HepG2 (cell line): ENCODE data around the gene TUBE1. TPM values are rescaled to one million over a fixed set of nuclear protein-coding genes. Genes with fewer than 3 reads are reported as not detected.

Experiments
- AGO1 ChIP-seq: fragments of 200-400 bp; formaldehyde crosslinking; IDR thresholded peaks from 2 replicates; pipeline ENCODE4 v1.6.1; 2017; ENCODE audit warnings: mild to moderate bottlenecking, low read depth, low read length, moderate library complexity; ENCODE audit not compliant: poor library complexity, severe bottlenecking
- CBX5 ChIP-seq: sonication (generic); formaldehyde crosslinking; IDR thresholded peaks from 2 replicates; pipeline ENCODE4 v1.4.0; 2020; ENCODE audit warnings: missing genetic modification reagents, borderline replicate concordance
- E2F2 ChIP-seq: sonication (generic); formaldehyde crosslinking; IDR thresholded peaks from 2 replicates; pipeline ENCODE4 v1.4.0; 2020; ENCODE audit warnings: missing genetic modification reagents, borderline replicate concordance
- ELF4 ChIP-seq: sonication (generic); formaldehyde crosslinking; IDR thresholded peaks from 2 replicates; pipeline ENCODE4 v1.5.0; 2020; ENCODE audit warnings: missing genetic modification reagents, mild to moderate bottlenecking, moderate library complexity, borderline replicate concordance
- FOXK2 ChIP-seq: fragments of 450-650 bp; IDR thresholded peaks from 2 replicates; pipeline ENCODE4 v1.6.1; 2016
- GLI4 ChIP-seq: sonication (generic); formaldehyde crosslinking; IDR thresholded peaks from 2 replicates; pipeline ENCODE4 v1.5.1; 2020; ENCODE audit warnings: missing genetic modification reagents, mild to moderate bottlenecking, moderate library complexity, borderline replicate concordance
- HMGA1 ChIP-seq: sonication (generic); formaldehyde crosslinking; conservative IDR thresholded peaks from 2 replicates; pipeline ENCODE4 v1.4.0; 2020; ENCODE audit warnings: missing genetic modification reagents
- NR2C2 ChIP-seq: sonication (generic); formaldehyde crosslinking; IDR thresholded peaks from 2 replicates; pipeline ENCODE4 v1.4.0; 2020; ENCODE audit warnings: missing genetic modification reagents, mild to moderate bottlenecking, moderate library complexity, borderline replicate concordance
- POGK ChIP-seq: sonication (generic); formaldehyde crosslinking; conservative IDR thresholded peaks from 2 replicates; pipeline ENCODE4 v1.8.0; 2022; ENCODE audit warnings: mild to moderate bottlenecking, moderate library complexity, missing genetic modification reagents
- PRDM4 ChIP-seq: sonication (generic); formaldehyde crosslinking; IDR thresholded peaks from 2 replicates; pipeline ENCODE4 v1.9.0; 2021; ENCODE audit warnings: missing genetic modification reagents, borderline replicate concordance
- PTBP1 ChIP-seq: fragments of 200-400 bp; formaldehyde crosslinking; IDR thresholded peaks from 2 replicates; pipeline ENCODE4 v1.6.1; 2018; ENCODE audit warnings: low read length, low read depth; ENCODE audit not compliant: poor library complexity, severe bottlenecking
- SRSF4 ChIP-seq: fragments of 200-400 bp; formaldehyde crosslinking; IDR thresholded peaks from one replicate; pipeline ENCODE4 v1.6.1; 2018; ENCODE audit warnings: mild to moderate bottlenecking, low read depth, low read length, moderate library complexity; ENCODE audit not compliant: poor library complexity, severe bottlenecking
- SRY ChIP-seq: sonication (generic); formaldehyde crosslinking; IDR thresholded peaks from 2 replicates; pipeline ENCODE4 v1.8.0; 2022; ENCODE audit warnings: mild to moderate bottlenecking, missing genetic modification reagents
- TFAP4 ChIP-seq: sonication (generic); IDR thresholded peaks from 2 replicates; pipeline ENCODE4 v1.6.1; 2016; ENCODE audit warnings: low read depth, borderline replicate concordance
- ZNF333 ChIP-seq: sonication (generic); formaldehyde crosslinking; IDR thresholded peaks from 2 replicates; pipeline ENCODE4 v1.4.0; 2020; ENCODE audit warnings: mild to moderate bottlenecking, missing genetic modification reagents, borderline replicate concordance
- ZNF414 ChIP-seq: sonication (generic); formaldehyde crosslinking; IDR thresholded peaks from 2 replicates; pipeline ENCODE4 v1.5.0; 2020; ENCODE audit warnings: missing genetic modification reagents
- ZNF501 ChIP-seq: sonication (generic); formaldehyde crosslinking; IDR thresholded peaks from 2 replicates; pipeline ENCODE4 v1.5.1; 2020; ENCODE audit warnings: mild to moderate bottlenecking, moderate library complexity, missing genetic modification reagents
- ZNF652 ChIP-seq: IDR thresholded peaks from 2 replicates; pipeline ENCODE4 v1.6.1; 2016; ENCODE audit warnings: low read depth, borderline replicate concordance
- ZNF660 ChIP-seq: sonication (generic); formaldehyde crosslinking; IDR thresholded peaks from 2 replicates; pipeline ENCODE4 v1.5.1; 2020; ENCODE audit warnings: mild to moderate bottlenecking, low read depth, missing genetic modification reagents, borderline replicate concordance
- ZNF777 ChIP-seq: sonication (generic); formaldehyde crosslinking; IDR thresholded peaks from 2 replicates; pipeline ENCODE4 v1.4.0; 2020; ENCODE audit warnings: missing genetic modification reagents
- ZNF792 ChIP-seq: IDR thresholded peaks from 2 replicates; pipeline ENCODE4 v1.6.1; 2016
- polyA plus RNA-seq, 8 experiments: library from polyadenylated mRNA; depleted of rRNA in 3 of 8; stranded (reverse) in 7 of 8; unstranded in 1 of 8; fragments of >200 nt; fragmentation: Illumina TruSeq in 4 of 8; extraction: Trizol in 4 of 8; gene quantifications; 2 replicates each; pipeline versions ENCODE4 v1.2.1 to v1.2.3, GENCODE V29; 2011 to 2016; ENCODE audit warnings: low read depth in 4 of 8, missing spikeins in 1 of 8, mixed read lengths in 1 of 8; ENCODE audit not compliant: insufficient read depth in 1 of 8
- total RNA-seq, 5 experiments: library from RNA; depleted of rRNA; stranded (reverse); fragments of >200 nt; fragmentation: Illumina TruSeq; extraction: Trizol; gene quantifications; 2 replicates each; pipeline ENCODE4 v1.2.3, GENCODE V29; 2016; ENCODE audit warnings: low read depth in 1 of 5

Gene TUBE1
- total and polyA plus RNA-seq, 2 of the 13 experiments (the other 11 are each of a cell fraction or from before 2014, with no cell fraction given) = 17.3 to 22.6 TPM

GRCh38 chr6:112087136-112087911 lies at the start of gene TUBE1, which contains the start of gene FAM229B (continued):
- peak; percentile 85 for TF ChIP-seq POGK
- TF ChIP-seq FOXK2 = no peak
- TF ChIP-seq NR2C2 = 0 out of 2 replicates have a peak, but pooled peaks have one; percentile 44
- no peak for TF ChIP-seq ZNF414 (CRISPR knock-in tag)
- TF ChIP-seq ZNF777 (CRISPR knock-in tag) = peak; percentile 84
- TF ChIP-seq HMGA1 (CRISPR knock-in tag) = no peak
- TF ChIP-seq PTBP1 = no peak
- 0 out of 2 replicates have a peak, but pooled peaks have one; percentile 31 for TF ChIP-seq ZNF660
- peak; percentile 97 for TF ChIP-seq ZNF333 (CRISPR knock-in tag)
- TF ChIP-seq TFAP4 = 0 out of 2 replicates have a peak, but pooled peaks have one; percentile 10
- peak; percentile 71; the same call in 1 of the 2 replicates for TF ChIP-seq SRY (CRISPR knock-in tag)
- TF ChIP-seq GLI4 = peak; percentile 13; the same call in 1 of the 2 replicates
- TF ChIP-seq SRSF4 = no peak
- no peak for TF ChIP-seq PRDM4 (CRISPR knock-in tag)
- TF ChIP-seq CBX5 = no peak
- no peak for TF ChIP-seq ELF4 (CRISPR knock-in tag)
- 0 out of 2 replicates have a peak, but pooled peaks have one; percentile 18 for TF ChIP-seq ZNF652 (CRISPR knock-in tag)
- TF ChIP-seq ZNF792 = peak; percentile 88; the same call in 1 of the 2 replicates
- TF ChIP-seq AGO1 = peak; percentile 96
- no peak for TF ChIP-seq E2F2 (CRISPR knock-in tag)
- peak; percentile 97 for TF ChIP-seq ZNF501 (CRISPR knock-in tag)
